Right lobe of liver (tissue), 4 donors: Measurements from ENCODE around the gene ERBIN.

Source experiments
- POLR2A ChIP-seq: fragments of 450-650 bp; IDR thresholded peaks from one replicate; pipeline ENCODE4 v1.6.1; 2017; ENCODE audit warnings: antibody characterized with exemption, mild to moderate bottlenecking
- TF ChIP-seq, protein P1 (sequence below), 4 donors: fragments of 200-600 bp in 3 of 4; fragments of 450-650 bp in 1 of 4; IDR thresholded peaks; one replicate each; pipeline versions ENCODE4 v1.5.1 to v1.8.0; 2016 to 2022; ENCODE audit warnings: antibody characterized with exemption in 4 of 4, mild to moderate bottlenecking in 2 of 4
- donor health status: DM: no; HTN: no; CAD: no.
- donor health status: DM: no; HTN: no; CAD: no.
- donor health status: DM: no; HTN: yes; CAD: no.

DNA sequence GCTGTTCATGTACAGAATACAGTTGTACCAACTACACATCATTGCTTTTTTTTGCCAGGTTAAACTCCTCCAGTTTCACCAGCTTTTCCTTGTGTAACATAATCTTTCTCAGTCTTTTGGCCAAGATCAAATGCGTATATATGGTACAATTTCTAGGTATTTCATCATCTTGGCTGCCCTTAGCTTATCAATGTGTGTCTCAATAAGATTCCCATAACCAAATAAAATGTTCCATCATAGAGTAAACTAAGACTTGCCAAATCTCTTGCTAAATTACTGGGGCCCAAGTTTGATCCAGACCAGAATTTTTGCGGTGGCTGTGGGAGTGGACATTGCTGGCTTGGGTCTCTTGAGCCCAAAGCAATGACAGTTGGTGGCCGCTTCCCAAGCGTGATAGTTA is 24.3 kb upstream of the ERBIN start:
- TF ChIP-seq, protein P1, sequence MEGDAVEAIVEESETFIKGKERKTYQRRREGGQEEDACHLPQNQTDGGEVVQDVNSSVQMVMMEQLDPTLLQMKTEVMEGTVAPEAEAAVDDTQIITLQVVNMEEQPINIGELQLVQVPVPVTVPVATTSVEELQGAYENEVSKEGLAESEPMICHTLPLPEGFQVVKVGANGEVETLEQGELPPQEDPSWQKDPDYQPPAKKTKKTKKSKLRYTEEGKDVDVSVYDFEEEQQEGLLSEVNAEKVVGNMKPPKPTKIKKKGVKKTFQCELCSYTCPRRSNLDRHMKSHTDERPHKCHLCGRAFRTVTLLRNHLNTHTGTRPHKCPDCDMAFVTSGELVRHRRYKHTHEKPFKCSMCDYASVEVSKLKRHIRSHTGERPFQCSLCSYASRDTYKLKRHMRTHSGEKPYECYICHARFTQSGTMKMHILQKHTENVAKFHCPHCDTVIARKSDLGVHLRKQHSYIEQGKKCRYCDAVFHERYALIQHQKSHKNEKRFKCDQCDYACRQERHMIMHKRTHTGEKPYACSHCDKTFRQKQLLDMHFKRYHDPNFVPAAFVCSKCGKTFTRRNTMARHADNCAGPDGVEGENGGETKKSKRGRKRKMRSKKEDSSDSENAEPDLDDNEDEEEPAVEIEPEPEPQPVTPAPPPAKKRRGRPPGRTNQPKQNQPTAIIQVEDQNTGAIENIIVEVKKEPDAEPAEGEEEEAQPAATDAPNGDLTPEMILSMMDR (IDR thresholded peaks at IDR 0.05): no peak
- no peak for TF ChIP-seq POLR2A
